Dermis microvascular lymphatic vessel endothelial cell (primary cell): ENCODE data around the gene CCNY. TPM values are rescaled to one million over a fixed set of nuclear protein-coding genes. Genes with fewer than 3 reads are reported as not detected.
"Not testable (repeated sequence)": the region's sequence is repeated elsewhere in the genome, so short reads cannot be mapped to it uniquely, and the experiment has no call there.

Experiments used
- DNase-seq, 2 donors: peaks; one replicate each; pipeline versions ENCODE4 v3.0.0 to v3.0.0-alpha.2; 2010; ENCODE audit warnings: low read depth in 2 of 2
- total RNA-seq: library from RNA; depleted of rRNA; stranded (reverse); fragments of >200 nt; gene quantifications from 2 replicates; pipeline ENCODE4 v1.2.1, GENCODE V29; 2014

CCNY gene
- total RNA-seq, 1 donor from 2014 or later = 65.7 TPM

DNA sequence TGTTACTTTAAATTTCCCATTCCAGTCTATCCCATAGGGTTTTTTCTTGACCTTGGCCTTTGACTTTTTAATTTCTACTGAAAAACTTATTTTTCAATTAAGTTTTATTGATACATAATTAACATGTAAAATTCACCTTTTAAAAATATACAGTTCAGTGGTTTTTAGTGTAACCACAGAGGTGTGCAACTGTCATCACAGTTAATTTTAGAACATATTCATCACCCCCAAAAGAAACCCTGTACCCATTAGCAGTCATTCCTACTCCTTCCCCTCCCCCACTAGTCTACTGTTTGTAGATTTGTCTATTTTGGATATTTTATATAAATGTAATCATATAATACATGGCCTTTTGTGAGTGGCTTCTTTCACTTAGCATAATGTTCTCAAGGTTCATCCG, 172.3 kb downstream of the CCNY start:
- DNase-seq = no peak

DNA sequence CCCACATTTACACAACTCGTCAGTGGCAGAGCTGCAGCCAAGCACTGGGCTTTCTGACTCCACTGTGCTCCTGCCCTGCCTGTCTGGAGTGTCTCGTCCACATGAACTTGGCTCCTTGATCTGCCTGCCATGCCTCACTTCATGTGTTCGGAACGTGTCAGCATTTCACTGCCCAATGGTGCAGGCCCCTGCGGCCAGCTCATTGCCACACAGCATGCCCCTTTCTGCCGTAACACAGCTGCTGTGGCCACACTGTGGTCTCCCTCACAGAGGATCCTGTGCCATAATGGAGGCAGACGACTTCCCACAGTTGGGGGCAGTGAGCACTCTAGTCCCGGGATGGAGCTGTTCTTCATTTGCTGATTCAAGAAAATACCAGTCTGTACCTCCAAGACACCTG, 174.6 kb downstream of the CCNY start:
- DNase-seq = no peak

DNA sequence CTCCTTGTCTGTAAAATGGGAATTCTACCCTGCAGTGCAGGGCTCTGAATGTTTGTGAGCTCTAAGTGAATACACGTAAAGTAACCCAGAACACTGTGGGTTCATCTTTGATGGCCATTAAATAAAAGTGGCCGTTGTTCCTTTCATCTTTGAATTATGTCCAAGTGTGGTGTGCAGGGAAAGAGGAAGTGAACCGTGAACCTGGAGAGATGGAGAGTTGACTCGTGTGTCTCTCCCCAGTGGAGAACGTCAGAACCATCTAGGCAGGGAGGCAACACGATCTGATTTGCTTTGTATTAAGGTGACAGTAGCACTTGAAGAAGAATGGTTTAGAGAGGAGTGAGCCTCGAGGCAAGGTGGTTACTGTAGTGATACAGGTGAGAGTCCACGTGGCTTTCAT, 175.3 kb downstream of the CCNY start:
- no peak for DNase-seq

- no peak for DNase-seq
Measured at GRCh38 chr10:35516102-35516670, 179.9 kb downstream of the CCNY start.

- peak in 1 of 2 donors; percentile 62 for DNase-seq
Measured at GRCh38 chr10:35517431-35518181, 181.3 kb downstream of the CCNY start.

DNA sequence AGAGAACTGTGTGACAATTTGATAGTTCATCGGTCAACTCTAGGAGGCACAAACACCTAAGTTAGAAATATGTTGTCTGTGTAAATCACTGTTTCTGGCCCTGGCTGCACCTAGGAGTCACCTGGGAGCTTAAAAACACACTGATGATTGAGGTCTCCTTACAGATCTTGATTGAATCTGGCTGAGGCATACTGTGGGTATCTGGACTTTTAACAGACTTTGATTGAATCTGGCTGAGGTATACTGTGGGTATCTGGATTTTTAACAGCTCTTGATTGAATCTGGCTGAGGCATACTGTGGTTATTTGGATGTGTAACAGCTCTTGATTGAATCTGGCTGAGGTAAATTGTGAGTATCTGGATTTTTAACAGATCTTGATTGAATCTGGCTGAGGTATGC, 181.9 kb downstream of the CCNY start:
- not testable (repeated sequence) for DNase-seq

DNA sequence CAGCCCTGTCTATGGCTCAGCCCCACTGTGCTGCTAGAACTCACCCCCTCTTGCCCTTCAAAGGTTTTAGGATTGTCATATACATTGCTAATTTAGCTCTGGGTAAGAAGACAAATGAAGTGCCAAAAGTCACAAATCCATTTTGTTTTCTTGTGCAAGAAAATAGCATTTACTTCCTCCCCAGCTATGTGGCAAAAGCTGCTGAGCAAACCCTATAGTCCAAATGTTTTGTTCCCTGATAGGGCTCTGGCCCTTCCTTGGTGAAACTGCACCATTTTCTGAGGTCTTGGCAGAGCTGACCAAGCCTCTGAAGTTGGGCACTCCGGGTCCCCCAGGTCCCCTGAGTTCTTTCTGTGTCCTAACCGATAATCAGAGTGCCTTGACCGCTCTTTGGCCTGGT, 184.7 kb downstream of the CCNY start:
- DNase-seq = no peak

- no peak for DNase-seq
Measured at GRCh38 chr10:35523670-35524225, 187.4 kb downstream of the CCNY start.

DNA sequence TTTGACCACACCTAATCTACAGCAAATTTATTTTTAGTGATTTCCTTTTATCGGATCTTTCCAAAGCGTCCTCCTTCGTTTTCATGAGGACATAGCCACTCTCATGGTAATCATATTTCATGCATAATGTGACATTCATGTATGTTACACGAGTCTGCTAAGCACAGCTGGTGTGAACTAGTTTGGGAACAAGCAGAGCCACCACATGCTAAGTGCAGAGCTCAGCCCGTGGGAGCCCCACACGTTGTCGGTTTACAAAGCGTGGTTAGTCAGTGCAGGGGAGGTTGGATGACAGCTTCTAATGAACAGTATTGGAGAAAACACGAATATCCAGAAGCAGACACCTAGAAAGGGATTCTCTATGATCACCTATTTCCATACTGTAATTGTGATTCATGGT, 190.4 kb downstream of the CCNY start:
- DNase-seq = no peak

GRCh38 chr10:35532141-35532540, 195.8 kb downstream of the CCNY start:
- DNase-seq = peak in 1 of 2 donors; percentile 12

DNA sequence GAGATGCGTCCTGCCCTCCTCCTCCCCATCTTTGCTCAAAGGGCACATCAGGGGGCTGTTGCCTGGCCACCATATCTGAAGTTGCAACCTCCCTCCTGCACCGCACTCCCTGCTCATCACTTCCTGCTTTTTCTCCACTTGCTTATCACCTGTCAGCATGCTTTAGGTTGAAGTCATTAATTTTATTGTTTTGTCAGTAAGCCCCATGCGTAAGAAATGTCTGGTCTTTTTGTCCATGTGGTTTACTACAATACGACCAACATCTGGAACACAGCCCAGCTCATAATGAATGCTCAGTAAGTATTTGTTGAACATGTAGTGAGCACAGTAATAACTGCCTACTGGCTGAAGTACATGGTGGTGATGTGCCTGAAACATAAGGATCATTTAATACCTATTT, 197.3 kb downstream of the CCNY start:
- DNase-seq = no peak

DNA sequence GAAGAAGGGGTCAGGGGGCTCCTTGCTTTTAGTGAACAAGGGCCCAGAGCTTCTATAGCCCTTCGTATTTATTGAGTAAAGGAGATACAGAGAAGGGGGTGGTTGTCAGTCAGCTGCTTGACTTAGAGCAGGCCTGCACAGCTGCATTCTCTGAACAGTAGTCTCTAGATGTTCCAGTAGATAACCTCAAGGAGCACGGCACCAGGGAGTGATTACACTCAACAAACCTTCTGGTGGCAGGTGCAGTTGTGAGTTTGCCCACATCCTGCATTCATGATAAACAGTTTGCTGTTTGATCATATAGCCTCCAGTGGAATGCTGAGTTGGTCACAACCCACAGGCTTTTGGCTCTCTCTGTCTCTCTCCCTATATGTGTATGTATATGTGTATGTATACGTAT, 198.8 kb downstream of the CCNY start:
- DNase-seq = no peak

DNA sequence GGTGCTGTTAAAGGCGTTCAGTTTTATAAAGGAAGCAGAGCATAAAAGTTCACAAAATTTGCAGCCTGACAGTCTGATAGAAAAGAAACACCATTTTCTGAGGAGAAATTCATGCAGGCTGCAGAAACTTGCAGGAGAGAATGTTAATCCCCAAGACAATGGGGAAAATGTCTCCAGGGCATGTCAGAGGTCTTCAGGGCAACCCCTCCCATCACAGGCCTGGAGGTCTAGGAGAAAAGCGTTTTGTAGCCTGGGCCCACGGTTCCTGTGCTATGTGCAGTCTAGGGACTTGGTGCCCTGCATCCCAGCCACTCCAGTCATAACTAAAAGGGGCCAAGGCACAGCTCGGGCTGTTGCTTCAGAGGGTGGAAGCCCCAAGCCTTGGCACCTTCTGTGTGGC, 200.5 kb downstream of the CCNY start:
- DNase-seq = no peak

GRCh38 chr10:35537925-35538324, 201.6 kb downstream of the CCNY start:
- not testable (repeated sequence) for DNase-seq

DNA sequence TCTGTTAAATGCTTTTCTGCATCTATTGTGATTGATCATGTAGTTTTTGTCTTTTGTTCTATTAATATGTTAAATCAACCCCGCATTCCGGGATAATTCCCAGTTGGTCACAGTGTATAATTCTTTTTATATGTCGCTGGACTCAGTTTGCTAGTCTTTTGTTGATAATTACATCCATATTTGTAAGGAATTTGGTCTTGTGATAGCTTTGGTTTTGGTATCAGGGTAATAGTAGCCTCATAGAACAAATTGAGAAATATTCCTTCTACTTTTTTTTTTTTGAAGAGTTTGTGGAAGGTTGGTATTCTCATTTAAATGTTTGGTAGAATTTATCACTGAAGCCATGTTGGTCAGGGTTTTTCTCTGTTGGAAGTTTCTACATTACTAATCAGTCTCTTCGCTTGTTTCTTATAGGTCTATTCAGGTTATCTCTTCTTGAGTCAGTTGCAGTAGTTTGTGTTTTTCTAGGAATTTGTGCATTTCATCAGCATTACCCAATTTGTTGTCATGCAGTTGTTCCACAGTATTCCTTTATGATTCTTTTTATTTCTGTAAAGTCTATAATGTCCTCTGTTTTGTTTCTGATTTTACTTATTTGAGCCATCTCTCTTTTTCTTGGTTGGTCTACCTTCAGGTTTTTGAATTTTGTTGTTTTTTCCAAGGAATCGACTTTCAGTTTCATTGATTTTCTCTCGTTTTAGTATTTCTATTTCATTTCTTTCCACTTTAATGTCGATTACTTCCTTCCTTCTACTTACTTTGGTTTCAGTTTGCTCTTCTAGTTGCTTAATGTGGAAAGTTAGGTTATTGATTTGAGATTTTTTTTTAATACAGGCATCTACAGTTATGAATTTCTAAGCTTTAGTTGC, 204.2 kb downstream of the CCNY start:
- no peak for DNase-seq

- no peak for DNase-seq
Measured at GRCh38 chr10:35541720-35542119, 205.4 kb downstream of the CCNY start.

DNA sequence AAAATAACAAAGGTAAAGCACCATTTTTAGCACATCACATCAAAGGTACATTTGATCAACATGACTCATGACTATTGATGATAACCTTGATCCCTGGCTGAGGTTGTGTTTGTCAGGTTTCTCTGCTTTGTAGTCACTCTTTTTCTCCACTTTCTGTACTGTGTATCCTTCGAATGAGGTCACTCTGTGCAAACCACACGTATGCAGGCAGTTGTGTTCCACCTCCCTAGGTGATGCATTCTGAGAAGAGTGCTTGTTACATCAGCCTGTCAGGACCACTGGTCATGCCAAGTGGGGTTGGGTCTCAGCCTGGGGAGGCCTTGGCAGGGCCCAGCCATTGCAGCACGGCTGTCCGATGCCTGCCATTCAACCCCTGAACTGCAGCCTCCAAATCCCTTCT, 206.0 kb downstream of the CCNY start:
- DNase-seq = no peak

DNA sequence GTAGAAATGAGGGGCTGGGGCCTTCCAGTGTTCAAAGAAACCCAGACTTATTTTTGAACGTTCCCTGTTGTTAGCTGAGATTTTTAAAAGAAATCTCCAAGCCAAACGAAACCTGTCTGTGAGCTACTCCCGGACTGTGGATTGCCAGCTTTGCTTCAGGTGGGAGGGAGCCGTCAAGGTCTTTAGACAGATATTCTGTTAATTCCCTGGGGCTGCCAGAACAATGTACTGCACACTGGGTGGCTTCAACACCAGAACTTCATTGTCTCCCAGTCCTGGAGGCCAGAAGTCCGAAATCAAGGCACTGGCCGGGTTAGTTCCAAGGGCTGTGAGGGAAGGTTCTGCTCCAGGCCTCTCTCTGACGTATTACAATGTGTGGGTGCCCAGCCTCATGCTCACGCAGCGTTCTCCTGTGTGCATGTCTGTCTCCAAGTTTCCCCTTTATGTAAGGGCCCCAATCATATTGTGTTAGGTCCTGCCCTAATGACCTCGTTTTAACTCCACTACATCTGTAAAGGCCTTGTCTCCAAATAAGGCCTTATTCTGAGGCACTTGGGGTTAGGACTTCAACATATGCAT, 208.9 kb downstream of the CCNY start:
- DNase-seq = no peak

- peak in 1 of 2 donors; percentile 44 for DNase-seq
Measured at GRCh38 chr10:35545878-35546590, 209.7 kb downstream of the CCNY start.

DNA sequence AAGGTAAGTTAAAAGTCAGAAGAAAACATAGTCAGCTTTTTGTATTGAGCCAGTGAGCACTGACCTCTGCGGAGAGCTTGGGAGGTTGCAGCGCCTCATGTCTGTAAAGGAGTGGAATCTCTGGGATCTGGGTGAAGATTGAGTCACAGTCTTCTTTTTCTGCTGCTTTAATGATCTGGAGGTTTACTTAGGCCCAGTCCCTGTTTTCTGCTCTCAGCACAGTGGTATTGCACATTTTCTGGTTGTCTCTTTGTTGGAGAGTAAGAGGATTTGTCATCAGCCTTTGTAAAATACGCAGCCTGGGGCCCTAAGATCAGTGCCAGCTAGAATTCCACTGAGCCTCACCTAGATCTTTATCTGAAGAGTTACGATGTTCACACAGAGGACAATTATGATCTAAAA, 210.5 kb downstream of the CCNY start:
- peak in 1 of 2 donors; percentile 26 for DNase-seq
